GM23338 (cell line): Measurements from ENCODE around the gene CUX1. TPM values are rescaled to one million over a fixed set of nuclear protein-coding genes. Genes with fewer than 3 reads are reported as not detected.
A peak's percentile ranks its signal among the peaks of the same experiment; 100 is the strongest.
"Not testable (repeated sequence)": the region's sequence is repeated elsewhere in the genome, so short reads cannot be mapped to it uniquely, and the experiment has no call there.

ENCODE experiments used
- ATAC-seq: fragments of 200-7000 bp; cut with Tn5 transposase; 3 replicates; pipeline ENCODE4 v1.9.1; 2020
- DNase-seq: peaks from one replicate; pipeline ENCODE4 v3.0.0-alpha.2; 2015; ENCODE audit warnings: low spot score
- H2AFZ ChIP-seq: fragments of 200-600 bp; sonication (generic); 2 replicates; pipeline ENCODE4 v1.8.0; 2016; ENCODE audit warnings: antibody characterized with exemption, mild to moderate bottlenecking, moderate library complexity
- H3F3A ChIP-seq: fragments of 200-600 bp; sonication (generic); replicated peaks from 2 replicates; pipeline ENCODE4 v1.8.0; 2017; ENCODE audit warnings: antibody characterized with exemption, mixed run types, low read depth
- H3K27ac ChIP-seq: fragments of 200-600 bp; sonication (generic); 2 replicates; pipeline ENCODE4 v1.6.1; 2016; ENCODE audit warnings: low read depth
- H3K27me3 ChIP-seq: fragments of 200-600 bp; sonication (generic); 2 replicates; pipeline ENCODE4 v1.8.0; 2016; ENCODE audit warnings: mild to moderate bottlenecking, mixed run types, moderate library complexity; ENCODE audit not compliant: insufficient read depth
- H3K36me3 ChIP-seq: fragments of 200-600 bp; sonication (generic); 2 replicates; pipeline ENCODE4 v1.8.0; 2016; ENCODE audit warnings: mild to moderate bottlenecking; ENCODE audit not compliant: insufficient read depth
- H3K4me1 ChIP-seq: fragments of 200-600 bp; sonication (generic); 2 replicates; pipeline ENCODE4 v1.8.0; 2016; ENCODE audit warnings: mild to moderate bottlenecking, moderate library complexity; ENCODE audit not compliant: insufficient read depth
- H3K4me2 ChIP-seq: fragments of 200-600 bp; sonication (generic); 2 replicates; pipeline ENCODE4 v1.7.1; 2017; ENCODE audit warnings: mixed run types
- H3K4me3 ChIP-seq: fragments of 200-600 bp; sonication (generic); 2 replicates; pipeline ENCODE4 v1.6.1; 2016; ENCODE audit warnings: mixed run types
- H3K79me2 ChIP-seq: fragments of 200-600 bp; sonication (generic); replicated peaks from 2 replicates; pipeline ENCODE4 v1.8.0; 2017; ENCODE audit warnings: mild to moderate bottlenecking; ENCODE audit not compliant: insufficient read depth
- H3K9me2 ChIP-seq: fragments of 200-600 bp; sonication (generic); 2 replicates; pipeline ENCODE4 v1.8.0; 2017; ENCODE audit not compliant: insufficient read depth
- H4K20me1 ChIP-seq: fragments of 200-600 bp; sonication (generic); replicated peaks from 2 replicates; pipeline ENCODE4 v1.8.0; 2017; ENCODE audit warnings: mild to moderate bottlenecking; ENCODE audit not compliant: insufficient read depth
- H3K27ac Mint-ChIP-seq: 2 replicates; pipeline ENCODE4 v1.8.0; 2020; ENCODE audit warnings: inconsistent platforms, mild to moderate bottlenecking, moderate library complexity, mixed read lengths
- H3K27me3 Mint-ChIP-seq: 3 replicates; pipeline ENCODE4 v1.8.0; 2022; ENCODE audit warnings: low read depth, mild to moderate bottlenecking, moderate library complexity, mixed read lengths, inconsistent platforms; ENCODE audit not compliant: insufficient read depth, poor library complexity
- H3K36me3 Mint-ChIP-seq: 3 replicates; pipeline ENCODE4 v1.8.0; 2021; ENCODE audit warnings: low read depth, mild to moderate bottlenecking, inconsistent platforms, moderate library complexity, mixed read lengths
- H3K4me1 Mint-ChIP-seq: 3 replicates; pipeline ENCODE4 v1.8.0; 2020; ENCODE audit warnings: mild to moderate bottlenecking, inconsistent platforms, mixed read lengths
- H3K4me3 Mint-ChIP-seq: 3 replicates; pipeline ENCODE4 v1.8.0; 2021; ENCODE audit warnings: moderate library complexity, mild to moderate bottlenecking, inconsistent platforms, mixed read lengths
- H3K9me3 Mint-ChIP-seq: 3 replicates; pipeline ENCODE4 v1.8.0; 2020; ENCODE audit warnings: moderate library complexity, mild to moderate bottlenecking, inconsistent platforms, mixed read lengths
- CREB1 ChIP-seq: fragments of 250-450 bp; sonication (Bioruptor Pico); IDR thresholded peaks from 2 replicates; pipeline ENCODE4 v1.5.0; 2020; ENCODE audit warnings: low read depth, mild to moderate bottlenecking, moderate library complexity
- CTCF ChIP-seq, 2 experiments: fragments of 200-600 bp in 1 of 2; sonication (generic) in 1 of 2; conservative IDR thresholded peaks; 2 replicates each; pipeline versions ENCODE4 v1.5.1 to v1.6.1; 2016 to 2017; ENCODE audit warnings: antibody characterized with exemption in 2 of 2, low read depth in 2 of 2, mild to moderate bottlenecking in 2 of 2, moderate library complexity in 1 of 2
- EZH2 ChIP-seq: fragments of 200-600 bp; sonication (generic); IDR thresholded peaks from one replicate; pipeline ENCODE4 v1.8.0; 2017; ENCODE audit warnings: antibody characterized with exemption, mild to moderate bottlenecking, low read depth; ENCODE audit not compliant: unreplicated experiment
- JUNB ChIP-seq: IDR thresholded peaks from one replicate; pipeline ENCODE4 v1.6.1; 2016; ENCODE audit warnings: antibody characterized with exemption; ENCODE audit not compliant: unreplicated experiment
- POLR2AphosphoS5 ChIP-seq: IDR thresholded peaks from 2 replicates; pipeline ENCODE4 v1.6.1; 2016; ENCODE audit warnings: antibody characterized with exemption, low read depth
- ZNF114 ChIP-seq: fragments of 250-450 bp; sonication (Bioruptor Pico); IDR thresholded peaks from 2 replicates; pipeline ENCODE4 v1.5.0; 2020; ENCODE audit warnings: mild to moderate bottlenecking, moderate library complexity
- ZNF331 ChIP-seq: fragments of 250-450 bp; sonication (Bioruptor Pico); IDR thresholded peaks from 2 replicates; pipeline ENCODE4 v1.5.0; 2020; ENCODE audit warnings: low read depth, mild to moderate bottlenecking, moderate library complexity
- polyA plus RNA-seq: library from polyadenylated mRNA; unstranded; fragments of >200 nt; fragmentation: Nextera tagmentation; extraction: Ambion mirVana; gene quantifications from 2 replicates; pipeline ENCODE4 v1.2.1, GENCODE V29; 2016
- total RNA-seq: library from RNA; depleted of rRNA; stranded (reverse); fragments of >200 nt; shearing (Covaris generic); gene quantifications from 2 replicates; pipeline ENCODE4 v1.2.3, GENCODE V29; 2014
- TF ChIP-seq, protein P1 (sequence below): IDR thresholded peaks from 2 replicates; pipeline ENCODE4 v1.6.1; 2016; ENCODE audit warnings: antibody characterized with exemption
- TF ChIP-seq, protein P2 (sequence below): fragments of 250-450 bp; sonication (Bioruptor Pico); IDR thresholded peaks from 2 replicates; pipeline ENCODE4 v1.5.0; 2020; ENCODE audit warnings: mild to moderate bottlenecking, moderate library complexity

CUX1 gene
- total and polyA plus RNA-seq, 2 experiments from 2014 or later: 49.9 to 64.0 TPM

DNA sequence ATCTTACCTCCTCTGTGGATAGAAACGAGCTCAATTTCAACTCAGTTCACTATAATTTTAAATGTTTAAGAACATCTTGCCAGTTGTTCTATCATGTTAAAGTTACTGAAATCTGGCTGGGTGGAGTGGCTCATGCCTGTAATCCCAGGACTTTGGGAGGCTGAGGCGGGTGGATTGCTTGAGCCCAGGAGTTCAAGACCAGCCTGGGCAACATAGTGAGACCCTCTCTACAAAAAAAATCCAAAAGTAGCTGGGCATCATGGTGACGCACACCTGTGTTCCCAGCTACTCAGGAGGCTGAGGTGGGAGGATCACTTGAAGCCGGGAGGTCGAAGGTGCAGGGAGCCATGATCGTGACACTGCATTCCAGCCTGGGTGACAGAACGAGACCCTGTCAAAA lies 20.0 kb downstream of the CUX1 start:
- not testable (repeated sequence) for H3K4me1 ChIP-seq, H3K27me3 Mint-ChIP-seq, H3K9me2 ChIP-seq, H3K27ac Mint-ChIP-seq, H3F3A ChIP-seq, H3K4me2 ChIP-seq, H3K27ac ChIP-seq, H3K27me3 ChIP-seq, H3K36me3 ChIP-seq, H3K9me3 Mint-ChIP-seq, H3K36me3 Mint-ChIP-seq, DNase-seq, ATAC-seq, H3K4me3 Mint-ChIP-seq, H3K4me3 ChIP-seq, H2AFZ ChIP-seq
- peaks cover 85% of the 10 kb centered on the region for H4K20me1 ChIP-seq
- peaks cover 22% of the 10 kb centered on the region for H3K4me1 Mint-ChIP-seq
- peaks cover 100% of the 10 kb centered on the region for H3K79me2 ChIP-seq

DNA sequence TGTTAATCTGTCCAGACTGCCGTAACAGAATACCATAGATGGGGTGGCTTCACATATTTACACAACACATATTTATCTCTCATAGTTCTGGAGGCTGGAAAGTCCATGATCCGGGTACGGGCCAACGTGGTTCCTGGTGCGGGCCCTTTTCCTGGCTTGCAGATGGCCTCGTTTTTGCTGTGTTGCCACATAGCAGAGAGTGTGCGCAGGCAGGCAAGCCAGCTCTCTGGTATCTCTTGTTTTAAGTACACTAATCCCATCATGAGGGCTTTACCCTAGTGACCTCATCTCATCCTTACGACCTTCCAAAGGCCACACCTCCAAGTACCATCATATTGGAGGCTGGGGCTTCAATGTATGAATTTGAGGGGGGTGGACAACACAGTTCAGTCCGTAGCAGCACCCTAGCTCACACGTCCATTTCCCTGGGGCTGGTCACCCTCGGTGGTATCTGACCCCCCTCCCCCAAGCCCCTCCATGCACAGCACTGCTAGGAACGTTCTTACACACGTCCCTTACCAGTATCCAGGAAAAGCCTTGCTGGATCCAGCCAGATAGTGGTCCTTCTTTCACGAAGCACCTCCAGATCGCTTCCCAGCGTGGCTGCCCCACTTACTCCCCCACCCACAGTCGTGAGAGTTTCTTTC lies 21.5 kb downstream of the CUX1 start:
- peaks cover 14% of the 10 kb centered on the region for H3K4me1 ChIP-seq
- Mint-ChIP-seq H3K27ac (peak overlapping the region; percentile 64; the same call in 1 of the 2 replicates), H3K4me3 (no peak overlapping the region), H3K4me1 (peaks cover 25% of the 10 kb centered on the region), H3K9me3 (peaks cover 4% of the 10 kb centered on the region; the same call in 1 of the 3 replicates), H3K36me3 (peaks cover 5% of the 10 kb centered on the region; the same call in 2 of the 3 replicates), H3K27me3 (peaks cover 5% of the 10 kb centered on the region)
- H4K20me1 ChIP-seq: peaks cover 72% of the 10 kb centered on the region
- H3F3A ChIP-seq: 0 out of 2 replicates have a peak, but pooled peaks cover 3% of the 10 kb centered on the region
- H3K27ac ChIP-seq: no peak overlapping the region
- no peak for DNase-seq
- peaks cover 98% of the 10 kb centered on the region for H3K79me2 ChIP-seq
- no peaks in the 10 kb centered on the region for H3K36me3 ChIP-seq
- no peaks in the 10 kb centered on the region for H3K27me3 ChIP-seq
- H3K4me2 ChIP-seq: no peak overlapping the region
- ATAC-seq: peak; percentile 50
- H3K4me3 ChIP-seq: no peak overlapping the region
- H2AFZ ChIP-seq: no peak overlapping the region
- no peaks in the 10 kb centered on the region for H3K9me2 ChIP-seq
- TF ChIP-seq, protein P1, sequence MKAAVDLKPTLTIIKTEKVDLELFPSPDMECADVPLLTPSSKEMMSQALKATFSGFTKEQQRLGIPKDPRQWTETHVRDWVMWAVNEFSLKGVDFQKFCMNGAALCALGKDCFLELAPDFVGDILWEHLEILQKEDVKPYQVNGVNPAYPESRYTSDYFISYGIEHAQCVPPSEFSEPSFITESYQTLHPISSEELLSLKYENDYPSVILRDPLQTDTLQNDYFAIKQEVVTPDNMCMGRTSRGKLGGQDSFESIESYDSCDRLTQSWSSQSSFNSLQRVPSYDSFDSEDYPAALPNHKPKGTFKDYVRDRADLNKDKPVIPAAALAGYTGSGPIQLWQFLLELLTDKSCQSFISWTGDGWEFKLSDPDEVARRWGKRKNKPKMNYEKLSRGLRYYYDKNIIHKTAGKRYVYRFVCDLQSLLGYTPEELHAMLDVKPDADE: no peak
- TF ChIP-seq ZNF331 (no peak), POLR2AphosphoS5 (no peak), ZNF114 (CRISPR knock-in tag) (no peak), CTCF (conservative IDR thresholded peaks at IDR 0.05; ENCODE audit: low read depth in 2 of 2) (no peak), JUNB (no peak), EZH2 (no peak), CREB1 (no peak)
- TF ChIP-seq, protein P2, sequence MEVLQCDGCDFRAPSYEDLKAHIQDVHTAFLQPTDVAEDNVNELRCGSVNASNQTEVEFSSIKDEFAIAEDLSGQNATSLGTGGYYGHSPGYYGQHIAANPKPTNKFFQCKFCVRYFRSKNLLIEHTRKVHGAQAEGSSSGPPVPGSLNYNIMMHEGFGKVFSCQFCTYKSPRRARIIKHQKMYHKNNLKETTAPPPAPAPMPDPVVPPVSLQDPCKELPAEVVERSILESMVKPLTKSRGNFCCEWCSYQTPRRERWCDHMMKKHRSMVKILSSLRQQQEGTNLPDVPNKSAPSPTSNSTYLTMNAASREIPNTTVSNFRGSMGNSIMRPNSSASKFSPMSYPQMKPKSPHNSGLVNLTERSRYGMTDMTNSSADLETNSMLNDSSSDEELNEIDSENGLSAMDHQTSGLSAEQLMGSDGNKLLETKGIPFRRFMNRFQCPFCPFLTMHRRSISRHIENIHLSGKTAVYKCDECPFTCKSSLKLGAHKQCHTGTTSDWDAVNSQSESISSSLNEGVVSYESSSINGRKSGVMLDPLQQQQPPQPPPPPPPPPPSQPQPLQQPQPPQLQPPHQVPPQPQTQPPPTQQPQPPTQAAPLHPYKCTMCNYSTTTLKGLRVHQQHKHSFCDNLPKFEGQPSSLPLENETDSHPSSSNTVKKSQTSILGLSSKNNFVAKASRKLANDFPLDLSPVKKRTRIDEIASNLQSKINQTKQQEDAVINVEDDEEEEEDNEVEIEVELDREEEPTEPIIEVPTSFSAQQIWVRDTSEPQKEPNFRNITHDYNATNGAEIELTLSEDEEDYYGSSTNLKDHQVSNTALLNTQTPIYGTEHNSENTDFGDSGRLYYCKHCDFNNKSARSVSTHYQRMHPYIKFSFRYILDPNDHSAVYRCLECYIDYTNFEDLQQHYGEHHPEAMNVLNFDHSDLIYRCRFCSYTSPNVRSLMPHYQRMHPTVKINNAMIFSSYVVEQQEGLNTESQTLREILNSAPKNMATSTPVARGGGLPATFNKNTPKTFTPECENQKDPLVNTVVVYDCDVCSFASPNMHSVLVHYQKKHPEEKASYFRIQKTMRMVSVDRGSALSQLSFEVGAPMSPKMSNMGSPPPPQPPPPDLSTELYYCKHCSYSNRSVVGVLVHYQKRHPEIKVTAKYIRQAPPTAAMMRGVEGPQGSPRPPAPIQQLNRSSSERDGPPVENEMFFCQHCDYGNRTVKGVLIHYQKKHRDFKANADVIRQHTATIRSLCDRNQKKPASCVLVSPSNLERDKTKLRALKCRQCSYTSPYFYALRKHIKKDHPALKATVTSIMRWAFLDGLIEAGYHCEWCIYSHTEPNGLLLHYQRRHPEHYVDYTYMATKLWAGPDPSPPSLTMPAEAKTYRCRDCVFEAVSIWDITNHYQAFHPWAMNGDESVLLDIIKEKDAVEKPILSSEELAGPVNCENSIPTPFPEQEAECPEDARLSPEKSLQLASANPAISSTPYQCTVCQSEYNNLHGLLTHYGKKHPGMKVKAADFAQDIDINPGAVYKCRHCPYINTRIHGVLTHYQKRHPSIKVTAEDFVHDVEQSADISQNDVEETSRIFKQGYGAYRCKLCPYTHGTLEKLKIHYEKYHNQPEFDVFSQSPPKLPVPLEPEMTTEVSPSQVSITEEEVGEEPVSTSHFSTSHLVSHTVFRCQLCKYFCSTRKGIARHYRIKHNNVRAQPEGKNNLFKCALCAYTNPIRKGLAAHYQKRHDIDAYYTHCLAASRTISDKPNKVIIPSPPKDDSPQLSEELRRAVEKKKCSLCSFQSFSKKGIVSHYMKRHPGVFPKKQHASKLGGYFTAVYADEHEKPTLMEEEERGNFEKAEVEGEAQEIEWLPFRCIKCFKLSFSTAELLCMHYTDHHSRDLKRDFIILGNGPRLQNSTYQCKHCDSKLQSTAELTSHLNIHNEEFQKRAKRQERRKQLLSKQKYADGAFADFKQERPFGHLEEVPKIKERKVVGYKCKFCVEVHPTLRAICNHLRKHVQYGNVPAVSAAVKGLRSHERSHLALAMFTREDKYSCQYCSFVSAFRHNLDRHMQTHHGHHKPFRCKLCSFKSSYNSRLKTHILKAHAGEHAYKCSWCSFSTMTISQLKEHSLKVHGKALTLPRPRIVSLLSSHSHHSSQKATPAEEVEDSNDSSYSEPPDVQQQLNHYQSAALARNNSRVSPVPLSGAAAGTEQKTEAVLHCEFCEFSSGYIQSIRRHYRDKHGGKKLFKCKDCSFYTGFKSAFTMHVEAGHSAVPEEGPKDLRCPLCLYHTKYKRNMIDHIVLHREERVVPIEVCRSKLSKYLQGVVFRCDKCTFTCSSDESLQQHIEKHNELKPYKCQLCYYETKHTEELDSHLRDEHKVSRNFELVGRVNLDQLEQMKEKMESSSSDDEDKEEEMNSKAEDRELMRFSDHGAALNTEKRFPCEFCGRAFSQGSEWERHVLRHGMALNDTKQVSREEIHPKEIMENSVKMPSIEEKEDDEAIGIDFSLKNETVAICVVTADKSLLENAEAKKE (CRISPR knock-in tag): no peak
